Neural cell (in vitro differentiated cells): ENCODE measurements around the gene STYK1.

Experiments
- CTCF ChIP-seq: fragments of 450-650 bp; IDR thresholded peaks from 2 replicates; pipeline ENCODE4 v1.5.1; 2014; ENCODE audit warnings: antibody characterized with exemption, mild to moderate bottlenecking, moderate library complexity; ENCODE audit not compliant: poor library complexity, severe bottlenecking
- EP300 ChIP-seq: fragments of 450-650 bp; conservative IDR thresholded peaks from 2 replicates; pipeline ENCODE4 v1.6.1; 2014; ENCODE audit warnings: antibody characterized with exemption, mild to moderate bottlenecking, moderate library complexity; ENCODE audit not compliant: poor library complexity, severe bottlenecking
- EZH2 ChIP-seq: fragments of 200-600, 300-800 bp; shearing (Covaris generic), sonication (generic); IDR thresholded peaks from 2 replicates; pipeline ENCODE4 v1.6.1; 2014; ENCODE audit warnings: antibody characterized with exemption, low read length, borderline replicate concordance, mild to moderate bottlenecking; ENCODE audit not compliant: insufficient read depth, poor library complexity, severe bottlenecking
- MXI1 ChIP-seq: fragments of 450-650 bp; conservative IDR thresholded peaks from 2 replicates; pipeline ENCODE4 v1.6.1; 2014; ENCODE audit warnings: antibody characterized with exemption, mild to moderate bottlenecking; ENCODE audit not compliant: poor library complexity, severe bottlenecking
- POLR2AphosphoS5 ChIP-seq: IDR thresholded peaks from 2 replicates; pipeline ENCODE4 v1.6.1; 2012
- REST ChIP-seq: IDR thresholded peaks from 2 replicates; pipeline ENCODE4 v1.6.1; 2012; ENCODE audit warnings: borderline replicate concordance
- SMC3 ChIP-seq: fragments of 450-650 bp; conservative IDR thresholded peaks from 2 replicates; pipeline ENCODE4 v1.6.1; 2014; ENCODE audit warnings: antibody characterized with exemption, mild to moderate bottlenecking, moderate library complexity; ENCODE audit not compliant: poor library complexity
- TAF1 ChIP-seq: IDR thresholded peaks from 2 replicates; pipeline ENCODE4 v1.6.1; 2012; ENCODE audit warnings: low read depth

GRCh38 chr12:10721651-10722501 lies 48.0 kb upstream of the STYK1 start:
- TF ChIP-seq CTCF (no peak), EP300 (no peak), POLR2AphosphoS5 (no peak), TAF1 (no peak), SMC3 (no peak), REST (no peak), EZH2 (no peak), MXI1 (peak; percentile 23)
